NCI-H2029 (cell line): ENCODE data around the gene MTCH1.
"Not testable (repeated sequence)": the region's sequence is repeated elsewhere in the genome, so short reads cannot be mapped to it uniquely, and the experiment has no call there.

Source experiments
- DNase-seq: peaks from one replicate; lab custom pipeline; 2025; lab: John Stamatoyannopoulos, UW

Gene MTCH1

GRCh38 chr6:36954262-36954931 is 31.6 kb downstream of the MTCH1 start, which contains the start of gene PI16:
Gene PI16, plus strand, starts transcription at chr6:36954738. Its CDS starts 23 bp downstream, at chr6:36954761.
- DNase-seq: no peak

- no peak for DNase-seq
These were observed 32.1 kb downstream of the MTCH1 start for GRCh38 chr6:36953931-36954261.

GRCh38 chr6:36949636-36950035 is 36.4 kb downstream of the MTCH1 start:
- DNase-seq: no peak

- not testable (repeated sequence) for DNase-seq
These were observed 36.9 kb downstream of the MTCH1 start for GRCh38 chr6:36949076-36949475.

GRCh38 chr6:36947570-36948351 is 38.2 kb downstream of the MTCH1 start:
- no peak for DNase-seq

GRCh38 chr6:36946526-36946925 is 39.5 kb downstream of the MTCH1 start:
- DNase-seq: no peak

- DNase-seq: no peak
These were observed 40.7 kb downstream of the MTCH1 start for GRCh38 chr6:36945301-36945700.

GRCh38 chr6:36944650-36945049 is 41.3 kb downstream of the MTCH1 start:
- DNase-seq: no peak

- DNase-seq: not testable (repeated sequence)
These were observed 43.7 kb downstream of the MTCH1 start for GRCh38 chr6:36942329-36942728.

GRCh38 chr6:36941561-36941960 is 44.4 kb downstream of the MTCH1 start:
- not testable (repeated sequence) for DNase-seq

- DNase-seq: no peak
These were observed 46.0 kb downstream of the MTCH1 start for GRCh38 chr6:36940027-36940426.

- DNase-seq: not testable (repeated sequence)
These were observed 47.0 kb downstream of the MTCH1 start for GRCh38 chr6:36939005-36939404.

GRCh38 chr6:36938536-36938935 is 47.5 kb downstream of the MTCH1 start:
- no peak for DNase-seq

GRCh38 chr6:36937896-36938295 is 48.1 kb downstream of the MTCH1 start:
- DNase-seq: no peak

- DNase-seq: no peak
These were observed 49.2 kb downstream of the MTCH1 start for GRCh38 chr6:36936824-36937223.

GRCh38 chr6:36934901-36935300 is 51.1 kb downstream of the MTCH1 start:
- no peak for DNase-seq

GRCh38 chr6:36933519-36933918 is 52.5 kb downstream of the MTCH1 start:
- DNase-seq: no peak

GRCh38 chr6:36933102-36933501 is 52.9 kb downstream of the MTCH1 start:
- no peak for DNase-seq

GRCh38 chr6:36930483-36930882 is 55.5 kb downstream of the MTCH1 start:
- DNase-seq: no peak

GRCh38 chr6:36929607-36930006 is 56.4 kb downstream of the MTCH1 start:
- DNase-seq: peak; percentile 8

GRCh38 chr6:36929152-36929551 is 56.8 kb downstream of the MTCH1 start:
- no peak for DNase-seq

GRCh38 chr6:36928547-36928918 is 57.5 kb downstream of the MTCH1 start:
- DNase-seq: no peak

GRCh38 chr6:36927691-36928546 is 58.1 kb downstream of the MTCH1 start:
- peak; percentile 45 for DNase-seq
